K562 treated with DMSO at 1 percent for 12 hours (cell line): ENCODE measurements around the gene KLF5. TPM values are rescaled to one million over a fixed set of nuclear protein-coding genes. Genes with fewer than 3 reads are reported as not detected.

Experiments used
- total RNA-seq: library from RNA; unstranded; fragments of 300-600 nt; gene quantifications from 2 replicates; pipeline ENCODE4 v1.2.3, GENCODE V29; 2022; ENCODE audit not compliant: insufficient read depth

The KLF5 gene
- total RNA-seq = 0.28 and 1.2 TPM in 2 replicates

DNA sequence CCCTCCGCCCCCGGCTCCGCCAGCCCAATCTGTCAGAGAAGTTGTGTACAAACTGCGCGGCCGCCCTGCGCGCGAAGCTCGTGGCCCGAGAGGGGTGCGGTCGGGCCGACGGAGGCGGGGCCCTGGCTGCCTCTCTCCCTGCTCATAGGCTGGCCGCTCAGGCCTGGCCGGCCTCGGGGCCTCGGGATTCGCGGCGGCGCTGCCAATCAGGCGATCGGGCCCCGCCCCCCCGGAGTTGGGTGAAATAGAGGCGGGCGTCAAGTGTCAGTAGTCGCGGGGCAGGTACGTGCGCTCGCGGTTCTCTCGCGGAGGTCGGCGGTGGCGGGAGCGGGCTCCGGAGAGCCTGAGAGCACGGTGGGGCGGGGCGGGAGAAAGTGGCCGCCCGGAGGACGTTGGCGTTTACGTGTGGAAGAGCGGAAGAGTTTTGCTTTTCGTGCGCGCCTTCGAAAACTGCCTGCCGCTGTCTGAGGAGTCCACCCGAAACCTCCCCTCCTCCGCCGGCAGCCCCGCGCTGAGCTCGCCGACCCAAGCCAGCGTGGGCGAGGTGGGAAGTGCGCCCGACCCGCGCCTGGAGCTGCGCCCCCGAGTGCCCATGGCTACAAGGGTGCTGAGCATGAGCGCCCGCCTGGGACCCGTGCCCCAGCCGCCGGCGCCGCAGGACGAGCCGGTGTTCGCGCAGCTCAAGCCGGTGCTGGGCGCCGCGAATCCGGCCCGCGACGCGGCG lies at the start of gene KLF5:
Gene KLF5 (plus strand): TSS at position 270 of the 724 bp plus-strand sequence. CDS start 323 bp downstream, at position 593.

